WTC11 (cell line): ENCODE results near the gene ZNF76. TPM values are rescaled to one million over a fixed set of nuclear protein-coding genes. Genes with fewer than 3 reads are reported as not detected.

ENCODE experiments used
- ATAC-seq: fragments of 200-7000 bp; cut with Tn5 transposase; 2 replicates; pipeline ENCODE4 v1.10.0; 2021; ENCODE audit warnings: mild to moderate bottlenecking, moderate library complexity
- CTCF ChIA-PET: fragments of 300-600 bp; sonication (Branson Sonifier 250); formaldehyde crosslinking; loops from one replicate; lab custom pipeline; 2021; ENCODE audit warnings: antibody characterized with exemption; lab: Charles Lee
- POLR2A ChIA-PET: fragments of 350-600 bp; sonication (Branson Sonifier 250); formaldehyde crosslinking; loops from one replicate; lab custom pipeline; 2021; ENCODE audit warnings: antibody characterized with exemption; lab: Charles Lee
- DNase-seq: peaks from one replicate; pipeline ENCODE4 v3.0.0; 2021; ENCODE audit warnings: low spot score
- H3K27ac Mint-ChIP-seq: 2 replicates; pipeline ENCODE4 v1.8.0; 2021; ENCODE audit warnings: mixed read lengths
- H3K27me3 Mint-ChIP-seq: 2 replicates; pipeline ENCODE4 v1.8.0; 2021; ENCODE audit warnings: low read depth, mild to moderate bottlenecking, moderate library complexity, mixed read lengths
- H3K36me3 Mint-ChIP-seq: 2 replicates; pipeline ENCODE4 v1.8.0; 2021; ENCODE audit warnings: mixed read lengths
- H3K4me1 Mint-ChIP-seq: 2 replicates; pipeline ENCODE4 v1.8.0; 2022; ENCODE audit warnings: mixed read lengths
- H3K4me3 Mint-ChIP-seq: 2 replicates; pipeline ENCODE4 v1.8.0; 2021; ENCODE audit warnings: mild to moderate bottlenecking, moderate library complexity, mixed read lengths
- H3K9me3 Mint-ChIP-seq: 2 replicates; pipeline ENCODE4 v1.8.0; 2021; ENCODE audit warnings: mixed read lengths
- ATF1 ChIP-seq: sonication (generic); formaldehyde crosslinking; IDR thresholded peaks from 2 replicates; pipeline ENCODE4 v1.8.1; 2023; ENCODE audit warnings: mild to moderate bottlenecking, moderate library complexity, missing genetic modification reagents
- CREB1 ChIP-seq: sonication (generic); formaldehyde crosslinking; IDR thresholded peaks from 2 replicates; pipeline ENCODE4 v1.8.0; 2023; ENCODE audit warnings: mild to moderate bottlenecking, missing genetic modification reagents
- ETV6 ChIP-seq: sonication (generic); formaldehyde crosslinking; IDR thresholded peaks from 2 replicates; pipeline ENCODE4 v1.8.1; 2022; ENCODE audit warnings: mild to moderate bottlenecking, missing genetic modification reagents
- FOXJ3 ChIP-seq: sonication (generic); formaldehyde crosslinking; IDR thresholded peaks from 2 replicates; pipeline ENCODE4 v1.9.0; 2021; ENCODE audit warnings: missing genetic modification reagents, mild to moderate bottlenecking, borderline replicate concordance
- GTF2I ChIP-seq: fragments of 250-450 bp; sonication (Bioruptor Pico); conservative IDR thresholded peaks from 2 replicates; pipeline ENCODE4 v1.4.0; 2021; ENCODE audit warnings: mild to moderate bottlenecking
- MYBL2 ChIP-seq: sonication (generic); formaldehyde crosslinking; IDR thresholded peaks from 2 replicates; pipeline ENCODE4 v1.8.1; 2023; ENCODE audit warnings: mild to moderate bottlenecking, moderate library complexity, missing genetic modification reagents
- NR3C1 ChIP-seq: sonication (generic); formaldehyde crosslinking; conservative IDR thresholded peaks from 2 replicates; pipeline ENCODE4 v1.8.1; 2023; ENCODE audit warnings: low read depth, mild to moderate bottlenecking, missing genetic modification reagents
- OVOL2 ChIP-seq: fragments of 250-450 bp; sonication (Bioruptor Pico); IDR thresholded peaks from 2 replicates; pipeline ENCODE4 v1.9.0; 2021; ENCODE audit warnings: mild to moderate bottlenecking, borderline replicate concordance
- SMAD3 ChIP-seq: sonication (generic); formaldehyde crosslinking; IDR thresholded peaks from 2 replicates; pipeline ENCODE4 v1.8.0; 2022; ENCODE audit warnings: missing genetic modification reagents, mild to moderate bottlenecking, borderline replicate concordance
- TCF7 ChIP-seq: sonication (generic); formaldehyde crosslinking; IDR thresholded peaks from 2 replicates; pipeline ENCODE4 v1.8.0; 2022; ENCODE audit warnings: mild to moderate bottlenecking, low read depth, missing genetic modification reagents, moderate library complexity
- ZNF138 ChIP-seq: sonication (generic); formaldehyde crosslinking; conservative IDR thresholded peaks from 2 replicates; pipeline ENCODE4 v1.8.1; 2022; ENCODE audit warnings: mild to moderate bottlenecking, moderate library complexity, missing genetic modification reagents
- total RNA-seq: library from RNA; stranded (reverse); gene quantifications from 3 replicates; pipeline ENCODE4 v1.2.3, GENCODE V29; 2021
- TF ChIP-seq, protein P1 (sequence below): sonication (generic); formaldehyde crosslinking; IDR thresholded peaks from 2 replicates; pipeline ENCODE4 v1.8.1; 2022; ENCODE audit warnings: low read depth, missing genetic modification reagents, borderline replicate concordance
- TF ChIP-seq, protein P2 (sequence below): sonication (generic); formaldehyde crosslinking; IDR thresholded peaks from 2 replicates; pipeline ENCODE4 v1.8.1; 2023; ENCODE audit warnings: mild to moderate bottlenecking, missing genetic modification reagents, moderate library complexity
- TF ChIP-seq, protein P3 (sequence below): sonication (generic); formaldehyde crosslinking; IDR thresholded peaks from 2 replicates; pipeline ENCODE4 v1.8.0; 2022; ENCODE audit warnings: mild to moderate bottlenecking, missing genetic modification reagents
- TF ChIP-seq, protein P4 (sequence below): sonication (generic); formaldehyde crosslinking; IDR thresholded peaks from 2 replicates; pipeline ENCODE4 v1.8.1; 2022; ENCODE audit warnings: mild to moderate bottlenecking, missing genetic modification reagents, moderate library complexity, borderline replicate concordance
- TF ChIP-seq, protein P5 (sequence below): sonication (generic); formaldehyde crosslinking; IDR thresholded peaks from 2 replicates; pipeline ENCODE4 v1.8.1; 2023; ENCODE audit warnings: mild to moderate bottlenecking, moderate library complexity, missing genetic modification reagents
- TF ChIP-seq, protein P6 (sequence below): sonication (generic); formaldehyde crosslinking; conservative IDR thresholded peaks from 2 replicates; pipeline ENCODE4 v1.8.1; 2023; ENCODE audit warnings: mild to moderate bottlenecking, low read depth, missing genetic modification reagents, moderate library complexity
- TF ChIP-seq, protein P7 (sequence below): fragments of 250-450 bp; sonication (Bioruptor Pico); IDR thresholded peaks from 2 replicates; pipeline ENCODE4 v1.9.0; 2021; ENCODE audit warnings: mild to moderate bottlenecking, borderline replicate concordance
- TF ChIP-seq, protein P8 (sequence below): sonication (generic); formaldehyde crosslinking; IDR thresholded peaks from 2 replicates; pipeline ENCODE4 v1.8.1; 2023; ENCODE audit warnings: mild to moderate bottlenecking, missing genetic modification reagents, moderate library complexity

The ZNF76 gene
- total RNA-seq, 1 experiment from 2014 or later: 25.8 TPM

DNA sequence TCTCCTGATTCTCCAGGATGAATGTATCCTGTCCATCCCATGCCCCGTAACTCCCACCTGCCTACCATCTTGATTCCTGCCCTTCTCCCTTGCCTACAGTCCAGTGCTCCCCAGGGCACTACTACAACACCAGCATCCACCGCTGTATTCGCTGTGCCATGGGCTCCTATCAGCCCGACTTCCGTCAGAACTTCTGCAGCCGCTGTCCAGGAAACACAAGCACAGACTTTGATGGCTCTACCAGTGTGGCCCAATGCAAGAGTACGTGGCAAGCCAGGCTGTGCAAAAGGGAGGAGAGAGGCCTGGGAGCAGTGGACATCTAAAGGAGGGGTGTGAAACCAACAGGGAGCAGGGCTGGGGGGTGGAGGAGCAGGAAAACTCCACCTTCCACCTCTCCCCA is 15.0 kb upstream of the ZNF76 start (continued):
- TF ChIP-seq SMAD3 (CRISPR knock-in tag): no peak
- TF ChIP-seq, all 79 proteins: peak for 0

DNA sequence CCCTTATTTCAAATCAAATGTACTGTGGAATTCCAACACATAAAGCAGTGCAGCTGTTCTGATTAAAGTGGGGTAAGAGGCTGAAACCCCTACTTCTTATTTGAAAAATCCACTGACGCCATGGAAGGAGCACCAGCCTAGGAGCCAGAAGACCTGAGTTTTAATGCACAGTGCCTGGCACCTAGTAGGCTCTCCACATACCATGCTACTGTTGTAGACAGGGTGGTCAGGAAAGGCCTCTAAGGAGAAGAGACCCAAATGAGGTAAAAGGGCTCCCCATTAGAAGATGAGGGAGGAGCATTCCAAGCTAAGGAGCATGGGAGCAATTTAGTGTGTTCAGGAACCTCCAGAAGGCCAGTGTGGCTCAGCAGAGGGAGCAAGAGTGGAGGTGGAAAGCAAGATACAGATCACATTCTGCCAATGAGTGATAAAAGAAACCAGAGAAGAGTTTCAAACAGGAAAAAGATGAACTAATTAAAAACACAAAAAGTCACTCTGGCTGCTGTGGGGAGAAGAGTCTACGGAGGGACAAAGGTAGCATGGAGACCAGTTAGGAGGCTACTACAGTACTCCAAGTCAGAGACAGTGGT is 11.8 kb upstream of the ZNF76 start:
- Mint-ChIP-seq H3K27ac (no peak overlapping the region), H3K27me3 (no peaks in the 10 kb centered on the region), H3K4me1 (peaks cover 19% of the 10 kb centered on the region), H3K36me3 (no peaks in the 10 kb centered on the region), H3K4me3 (no peak overlapping the region), H3K9me3 (no peaks in the 10 kb centered on the region)
- ChIA-PET CTCF (interaction anchor here (1.4 kb wide), 1 partner anchor 42 kb away, joined by 3 read pairs; no protein-coding TSS in a partner anchor), POLR2A (no interaction called here)
- ATAC-seq (no peak), DNase-seq (no peak)
- TF ChIP-seq, protein P1, sequence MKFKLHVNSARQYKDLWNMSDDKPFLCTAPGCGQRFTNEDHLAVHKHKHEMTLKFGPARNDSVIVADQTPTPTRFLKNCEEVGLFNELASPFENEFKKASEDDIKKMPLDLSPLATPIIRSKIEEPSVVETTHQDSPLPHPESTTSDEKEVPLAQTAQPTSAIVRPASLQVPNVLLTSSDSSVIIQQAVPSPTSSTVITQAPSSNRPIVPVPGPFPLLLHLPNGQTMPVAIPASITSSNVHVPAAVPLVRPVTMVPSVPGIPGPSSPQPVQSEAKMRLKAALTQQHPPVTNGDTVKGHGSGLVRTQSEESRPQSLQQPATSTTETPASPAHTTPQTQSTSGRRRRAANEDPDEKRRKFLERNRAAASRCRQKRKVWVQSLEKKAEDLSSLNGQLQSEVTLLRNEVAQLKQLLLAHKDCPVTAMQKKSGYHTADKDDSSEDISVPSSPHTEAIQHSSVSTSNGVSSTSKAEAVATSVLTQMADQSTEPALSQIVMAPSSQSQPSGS (CRISPR knock-in tag): no peak
- TF ChIP-seq TCF7 (CRISPR knock-in tag) (no peak), NR3C1 (CRISPR knock-in tag) (no peak), ETV6 (no peak), FOXJ3 (CRISPR knock-in tag) (no peak), OVOL2 (CRISPR knock-in tag) (no peak), ZNF138 (no peak), GTF2I (CRISPR knock-in tag) (no peak), ATF1 (no peak), CREB1 (CRISPR knock-in tag) (no peak), MYBL2 (CRISPR knock-in tag) (no peak), SMAD3 (CRISPR knock-in tag) (no peak)
- TF ChIP-seq, protein P2, sequence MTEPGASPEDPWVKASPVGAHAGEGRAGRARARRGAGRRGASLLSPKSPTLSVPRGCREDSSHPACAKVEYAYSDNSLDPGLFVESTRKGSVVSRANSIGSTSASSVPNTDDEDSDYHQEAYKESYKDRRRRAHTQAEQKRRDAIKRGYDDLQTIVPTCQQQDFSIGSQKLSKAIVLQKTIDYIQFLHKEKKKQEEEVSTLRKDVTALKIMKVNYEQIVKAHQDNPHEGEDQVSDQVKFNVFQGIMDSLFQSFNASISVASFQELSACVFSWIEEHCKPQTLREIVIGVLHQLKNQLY (CRISPR knock-in tag): no peak
- TF ChIP-seq, protein P3, sequence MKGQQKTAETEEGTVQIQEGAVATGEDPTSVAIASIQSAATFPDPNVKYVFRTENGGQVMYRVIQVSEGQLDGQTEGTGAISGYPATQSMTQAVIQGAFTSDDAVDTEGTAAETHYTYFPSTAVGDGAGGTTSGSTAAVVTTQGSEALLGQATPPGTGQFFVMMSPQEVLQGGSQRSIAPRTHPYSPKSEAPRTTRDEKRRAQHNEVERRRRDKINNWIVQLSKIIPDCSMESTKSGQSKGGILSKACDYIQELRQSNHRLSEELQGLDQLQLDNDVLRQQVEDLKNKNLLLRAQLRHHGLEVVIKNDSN: no peak
- TF ChIP-seq, protein P4, sequence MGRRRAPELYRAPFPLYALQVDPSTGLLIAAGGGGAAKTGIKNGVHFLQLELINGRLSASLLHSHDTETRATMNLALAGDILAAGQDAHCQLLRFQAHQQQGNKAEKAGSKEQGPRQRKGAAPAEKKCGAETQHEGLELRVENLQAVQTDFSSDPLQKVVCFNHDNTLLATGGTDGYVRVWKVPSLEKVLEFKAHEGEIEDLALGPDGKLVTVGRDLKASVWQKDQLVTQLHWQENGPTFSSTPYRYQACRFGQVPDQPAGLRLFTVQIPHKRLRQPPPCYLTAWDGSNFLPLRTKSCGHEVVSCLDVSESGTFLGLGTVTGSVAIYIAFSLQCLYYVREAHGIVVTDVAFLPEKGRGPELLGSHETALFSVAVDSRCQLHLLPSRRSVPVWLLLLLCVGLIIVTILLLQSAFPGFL: no peak
- TF ChIP-seq, protein P5, sequence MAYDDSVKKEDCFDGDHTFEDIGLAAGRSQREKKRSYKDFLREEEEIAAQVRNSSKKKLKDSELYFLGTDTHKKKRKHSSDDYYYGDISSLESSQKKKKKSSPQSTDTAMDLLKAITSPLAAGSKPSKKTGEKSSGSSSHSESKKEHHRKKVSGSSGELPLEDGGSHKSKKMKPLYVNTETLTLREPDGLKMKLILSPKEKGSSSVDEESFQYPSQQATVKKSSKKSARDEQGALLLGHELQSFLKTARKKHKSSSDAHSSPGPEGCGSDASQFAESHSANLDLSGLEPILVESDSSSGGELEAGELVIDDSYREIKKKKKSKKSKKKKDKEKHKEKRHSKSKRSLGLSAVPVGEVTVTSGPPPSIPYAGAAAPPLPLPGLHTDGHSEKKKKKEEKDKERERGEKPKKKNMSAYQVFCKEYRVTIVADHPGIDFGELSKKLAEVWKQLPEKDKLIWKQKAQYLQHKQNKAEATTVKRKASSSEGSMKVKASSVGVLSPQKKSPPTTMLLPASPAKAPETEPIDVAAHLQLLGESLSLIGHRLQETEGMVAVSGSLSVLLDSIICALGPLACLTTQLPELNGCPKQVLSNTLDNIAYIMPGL (CRISPR knock-in tag): no peak
- TF ChIP-seq, protein P6, sequence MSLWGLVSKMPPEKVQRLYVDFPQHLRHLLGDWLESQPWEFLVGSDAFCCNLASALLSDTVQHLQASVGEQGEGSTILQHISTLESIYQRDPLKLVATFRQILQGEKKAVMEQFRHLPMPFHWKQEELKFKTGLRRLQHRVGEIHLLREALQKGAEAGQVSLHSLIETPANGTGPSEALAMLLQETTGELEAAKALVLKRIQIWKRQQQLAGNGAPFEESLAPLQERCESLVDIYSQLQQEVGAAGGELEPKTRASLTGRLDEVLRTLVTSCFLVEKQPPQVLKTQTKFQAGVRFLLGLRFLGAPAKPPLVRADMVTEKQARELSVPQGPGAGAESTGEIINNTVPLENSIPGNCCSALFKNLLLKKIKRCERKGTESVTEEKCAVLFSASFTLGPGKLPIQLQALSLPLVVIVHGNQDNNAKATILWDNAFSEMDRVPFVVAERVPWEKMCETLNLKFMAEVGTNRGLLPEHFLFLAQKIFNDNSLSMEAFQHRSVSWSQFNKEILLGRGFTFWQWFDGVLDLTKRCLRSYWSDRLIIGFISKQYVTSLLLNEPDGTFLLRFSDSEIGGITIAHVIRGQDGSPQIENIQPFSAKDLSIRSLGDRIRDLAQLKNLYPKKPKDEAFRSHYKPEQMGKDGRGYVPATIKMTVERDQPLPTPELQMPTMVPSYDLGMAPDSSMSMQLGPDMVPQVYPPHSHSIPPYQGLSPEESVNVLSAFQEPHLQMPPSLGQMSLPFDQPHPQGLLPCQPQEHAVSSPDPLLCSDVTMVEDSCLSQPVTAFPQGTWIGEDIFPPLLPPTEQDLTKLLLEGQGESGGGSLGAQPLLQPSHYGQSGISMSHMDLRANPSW (CRISPR knock-in tag): no peak
- TF ChIP-seq, protein P7, sequence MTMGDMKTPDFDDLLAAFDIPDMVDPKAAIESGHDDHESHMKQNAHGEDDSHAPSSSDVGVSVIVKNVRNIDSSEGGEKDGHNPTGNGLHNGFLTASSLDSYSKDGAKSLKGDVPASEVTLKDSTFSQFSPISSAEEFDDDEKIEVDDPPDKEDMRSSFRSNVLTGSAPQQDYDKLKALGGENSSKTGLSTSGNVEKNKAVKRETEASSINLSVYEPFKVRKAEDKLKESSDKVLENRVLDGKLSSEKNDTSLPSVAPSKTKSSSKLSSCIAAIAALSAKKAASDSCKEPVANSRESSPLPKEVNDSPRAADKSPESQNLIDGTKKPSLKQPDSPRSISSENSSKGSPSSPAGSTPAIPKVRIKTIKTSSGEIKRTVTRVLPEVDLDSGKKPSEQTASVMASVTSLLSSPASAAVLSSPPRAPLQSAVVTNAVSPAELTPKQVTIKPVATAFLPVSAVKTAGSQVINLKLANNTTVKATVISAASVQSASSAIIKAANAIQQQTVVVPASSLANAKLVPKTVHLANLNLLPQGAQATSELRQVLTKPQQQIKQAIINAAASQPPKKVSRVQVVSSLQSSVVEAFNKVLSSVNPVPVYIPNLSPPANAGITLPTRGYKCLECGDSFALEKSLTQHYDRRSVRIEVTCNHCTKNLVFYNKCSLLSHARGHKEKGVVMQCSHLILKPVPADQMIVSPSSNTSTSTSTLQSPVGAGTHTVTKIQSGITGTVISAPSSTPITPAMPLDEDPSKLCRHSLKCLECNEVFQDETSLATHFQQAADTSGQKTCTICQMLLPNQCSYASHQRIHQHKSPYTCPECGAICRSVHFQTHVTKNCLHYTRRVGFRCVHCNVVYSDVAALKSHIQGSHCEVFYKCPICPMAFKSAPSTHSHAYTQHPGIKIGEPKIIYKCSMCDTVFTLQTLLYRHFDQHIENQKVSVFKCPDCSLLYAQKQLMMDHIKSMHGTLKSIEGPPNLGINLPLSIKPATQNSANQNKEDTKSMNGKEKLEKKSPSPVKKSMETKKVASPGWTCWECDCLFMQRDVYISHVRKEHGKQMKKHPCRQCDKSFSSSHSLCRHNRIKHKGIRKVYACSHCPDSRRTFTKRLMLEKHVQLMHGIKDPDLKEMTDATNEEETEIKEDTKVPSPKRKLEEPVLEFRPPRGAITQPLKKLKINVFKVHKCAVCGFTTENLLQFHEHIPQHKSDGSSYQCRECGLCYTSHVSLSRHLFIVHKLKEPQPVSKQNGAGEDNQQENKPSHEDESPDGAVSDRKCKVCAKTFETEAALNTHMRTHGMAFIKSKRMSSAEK: no peak
- TF ChIP-seq, protein P8, sequence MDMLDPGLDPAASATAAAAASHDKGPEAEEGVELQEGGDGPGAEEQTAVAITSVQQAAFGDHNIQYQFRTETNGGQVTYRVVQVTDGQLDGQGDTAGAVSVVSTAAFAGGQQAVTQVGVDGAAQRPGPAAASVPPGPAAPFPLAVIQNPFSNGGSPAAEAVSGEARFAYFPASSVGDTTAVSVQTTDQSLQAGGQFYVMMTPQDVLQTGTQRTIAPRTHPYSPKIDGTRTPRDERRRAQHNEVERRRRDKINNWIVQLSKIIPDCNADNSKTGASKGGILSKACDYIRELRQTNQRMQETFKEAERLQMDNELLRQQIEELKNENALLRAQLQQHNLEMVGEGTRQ: no peak
